Measurements from ENCODE around the gene MOGAT3. TPM values are rescaled to one million over a fixed set of nuclear protein-coding genes. Genes with fewer than 3 reads are reported as not detected.
"Not testable (repeated sequence)": the region's sequence is repeated elsewhere in the genome, so short reads cannot be mapped to it uniquely, and the experiment has no call there.

Gene MOGAT3
- total RNA-seq, 1 donor from 2014 or later = not detected

DNA sequence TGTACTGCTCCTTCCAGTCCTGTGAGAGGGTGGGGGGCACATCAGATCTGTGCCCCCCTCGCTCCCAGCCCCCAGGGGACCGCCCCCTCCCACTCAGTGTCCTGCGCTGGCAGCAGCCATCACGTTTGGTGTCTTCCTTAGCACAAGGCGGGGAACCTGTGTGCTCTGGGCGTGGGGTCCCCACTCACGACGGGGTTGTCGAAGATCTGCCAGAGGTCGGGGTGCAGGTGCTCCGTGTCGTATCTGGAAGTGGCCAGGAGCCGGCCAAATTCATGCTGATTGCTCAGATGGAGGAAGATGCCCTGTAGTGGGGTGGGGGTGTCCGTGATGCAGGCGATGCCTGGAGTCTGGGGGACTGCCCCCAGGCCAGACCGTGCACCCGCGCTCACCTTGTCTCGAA lies 9.3 kb upstream of the MOGAT3 start:
- DNase-seq (ENCODE audit: missing footprints) (no peak), ATAC-seq (no peak)
- intact Hi-C loops (cut with DNase I) = no loop called here

DNA sequence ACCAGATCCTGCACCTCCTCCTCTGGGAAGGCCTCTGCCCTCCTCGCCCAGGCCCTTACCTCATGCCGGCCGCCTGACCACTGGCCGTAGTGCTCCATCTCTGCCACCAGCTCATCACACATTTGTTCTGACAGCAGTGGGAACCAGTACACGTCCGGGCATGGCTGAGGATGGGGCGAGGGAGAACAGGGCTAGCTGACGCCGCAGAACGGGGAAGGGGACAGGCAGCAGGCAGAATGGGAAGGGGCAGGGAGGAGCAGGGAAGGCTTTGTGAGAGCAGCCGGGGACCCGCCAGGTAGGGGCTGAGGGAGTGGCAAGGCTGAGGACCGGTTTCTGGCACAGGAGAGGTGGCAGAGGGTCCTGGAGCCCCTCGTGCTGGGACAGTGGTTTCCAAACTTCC lies 8.0 kb upstream of the MOGAT3 start:
- no peak for DNase-seq (ENCODE audit: missing footprints)
- intact Hi-C loops (cut with DNase I) = no loop called here
- no peak for ATAC-seq

DNA sequence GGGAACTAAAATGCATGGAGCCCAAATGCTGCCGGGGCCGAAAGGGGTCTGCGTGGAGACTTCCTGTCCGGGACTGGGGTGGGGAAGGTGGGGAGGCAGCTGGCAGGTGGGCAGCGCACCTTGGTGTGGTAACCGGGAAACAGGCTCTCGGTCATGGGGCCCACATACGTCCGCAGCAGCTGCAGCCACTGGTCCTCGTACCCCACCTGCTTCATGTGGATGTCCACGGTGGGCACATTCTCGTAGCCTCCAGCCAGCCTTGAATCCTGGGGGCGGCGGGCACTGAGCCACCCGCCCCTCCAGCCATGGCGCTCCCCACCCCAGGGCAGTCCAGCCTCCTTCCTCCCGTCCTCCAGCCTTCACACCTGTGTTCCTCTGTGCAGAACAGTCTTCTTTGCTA lies 6.6 kb upstream of the MOGAT3 start:
- no peak for DNase-seq (ENCODE audit: missing footprints)
- intact Hi-C loops (cut with DNase I) = no loop called here
- ATAC-seq = no peak

GRCh38 chr7:101206665-101207042 lies 5.8 kb upstream of the MOGAT3 start:
- intact Hi-C loops (cut with DNase I) = no loop called here
- ATAC-seq = no peak

DNA sequence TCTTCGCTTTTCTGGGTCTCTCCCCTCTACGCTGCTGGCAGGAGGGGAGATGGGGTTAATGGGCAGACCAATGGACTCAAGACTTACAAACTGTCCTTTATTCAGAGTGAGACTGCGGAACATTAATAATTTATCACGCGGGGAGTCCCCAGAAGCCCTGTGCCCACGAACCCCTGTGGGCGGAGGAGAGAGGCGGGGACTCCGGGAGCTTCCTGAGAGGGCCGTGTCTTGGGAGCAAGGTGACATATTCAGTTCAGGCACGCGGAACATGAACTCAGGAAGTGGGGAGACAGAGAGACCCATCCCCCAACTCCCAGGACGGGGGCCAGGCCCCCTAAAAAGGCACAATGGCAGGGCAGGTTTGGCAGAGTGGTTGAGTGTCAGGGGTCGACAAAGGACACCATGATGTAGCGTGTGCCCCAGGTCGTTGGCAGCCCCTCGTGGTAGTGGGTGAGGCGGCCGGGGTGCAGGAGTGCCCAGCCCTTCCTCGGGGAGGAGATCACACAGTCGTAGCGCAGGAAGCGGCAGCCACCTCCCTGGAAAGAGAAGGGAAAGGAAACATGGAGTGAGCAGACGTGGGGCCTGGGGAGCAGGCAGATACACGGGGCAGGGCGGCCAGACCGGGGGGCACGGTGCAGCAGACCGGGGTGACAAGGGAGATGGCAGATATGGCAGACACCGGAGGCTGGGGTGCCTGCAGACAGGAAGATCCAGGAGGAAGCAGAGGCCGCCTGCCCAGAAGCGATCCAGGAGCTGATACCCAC lies 5.2 kb upstream of the MOGAT3 start:
- ATAC-seq (no peak), DNase-seq (ENCODE audit: missing footprints) (no peak)
- intact Hi-C loops (cut with DNase I) = no loop called here

More at GRCh38 chr7:101206665-101207042, 5.8 kb upstream of the MOGAT3 start:
- DNase-seq (ENCODE audit: missing footprints) = no peak

DNA sequence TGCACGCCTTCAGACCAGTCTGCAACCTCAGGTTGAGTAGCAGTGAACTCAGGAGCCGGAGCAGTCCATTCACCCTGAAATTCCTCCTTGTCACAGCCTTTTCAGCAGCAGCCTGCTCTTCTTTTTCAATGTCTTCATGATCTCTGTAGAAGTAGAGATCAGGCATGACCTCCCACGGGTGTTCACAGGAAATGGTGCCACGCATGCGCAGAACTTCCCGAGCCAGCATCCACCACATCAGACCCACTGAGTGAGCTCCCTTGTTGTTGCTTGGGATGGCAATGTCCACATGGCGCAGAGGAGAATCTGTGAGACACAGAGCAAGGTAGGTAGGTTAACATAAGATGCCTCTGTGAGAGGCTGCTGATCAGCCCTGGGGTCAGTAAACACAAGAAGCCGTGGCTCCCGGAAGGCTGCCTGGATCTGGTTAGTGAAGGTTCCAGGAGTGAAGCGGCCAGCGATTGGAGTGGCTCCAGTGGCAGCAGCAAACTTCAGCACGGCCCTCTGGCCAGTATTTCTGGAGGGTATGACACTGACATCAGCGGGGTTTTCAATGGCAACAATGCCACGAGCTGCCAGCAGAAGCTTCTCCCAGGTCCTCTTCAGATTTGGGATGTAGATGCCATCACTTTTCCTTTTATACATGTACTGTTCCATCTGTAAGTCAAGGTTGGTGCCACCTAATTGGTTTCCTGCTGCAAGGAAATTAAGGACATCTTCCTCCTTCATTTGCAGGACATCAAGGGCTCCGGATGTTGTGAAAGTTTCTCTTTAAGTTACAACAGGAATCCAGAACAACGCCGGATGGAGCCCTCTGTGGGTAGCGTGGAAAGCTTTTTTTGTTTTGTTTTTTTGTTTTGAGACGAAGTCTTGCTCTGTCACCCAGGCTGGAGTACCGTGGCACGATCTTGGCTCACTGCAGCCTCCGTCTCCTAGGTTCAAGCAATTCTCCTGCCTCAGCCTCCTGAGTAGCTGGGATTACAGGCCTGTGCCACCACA lies 3.2 kb upstream of the MOGAT3 start:
- DNase-seq (ENCODE audit: missing footprints); intact Hi-C loops (cut with DNase I); ATAC-seq: not testable (repeated sequence)

DNA sequence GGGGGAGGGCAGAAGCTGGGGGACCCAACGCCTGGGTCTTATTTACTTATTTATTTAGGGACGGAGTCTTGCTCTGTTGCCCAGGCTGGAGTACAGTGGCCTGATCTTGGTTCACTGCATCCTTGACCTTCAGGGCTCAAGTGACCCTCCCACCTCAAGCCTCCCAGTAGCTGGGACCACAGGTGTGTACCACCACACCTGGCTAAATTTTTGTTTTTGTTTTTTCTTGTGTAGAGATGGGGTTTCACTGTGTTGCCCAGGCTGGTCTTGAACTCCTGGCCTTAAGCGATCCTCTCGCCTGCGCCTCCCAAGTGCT lies 1.7 kb upstream of the MOGAT3 start:
- intact Hi-C loops (cut with DNase I) = no loop called here
- no peak for ATAC-seq
- DNase-seq (ENCODE audit: missing footprints) = no peak

DNA sequence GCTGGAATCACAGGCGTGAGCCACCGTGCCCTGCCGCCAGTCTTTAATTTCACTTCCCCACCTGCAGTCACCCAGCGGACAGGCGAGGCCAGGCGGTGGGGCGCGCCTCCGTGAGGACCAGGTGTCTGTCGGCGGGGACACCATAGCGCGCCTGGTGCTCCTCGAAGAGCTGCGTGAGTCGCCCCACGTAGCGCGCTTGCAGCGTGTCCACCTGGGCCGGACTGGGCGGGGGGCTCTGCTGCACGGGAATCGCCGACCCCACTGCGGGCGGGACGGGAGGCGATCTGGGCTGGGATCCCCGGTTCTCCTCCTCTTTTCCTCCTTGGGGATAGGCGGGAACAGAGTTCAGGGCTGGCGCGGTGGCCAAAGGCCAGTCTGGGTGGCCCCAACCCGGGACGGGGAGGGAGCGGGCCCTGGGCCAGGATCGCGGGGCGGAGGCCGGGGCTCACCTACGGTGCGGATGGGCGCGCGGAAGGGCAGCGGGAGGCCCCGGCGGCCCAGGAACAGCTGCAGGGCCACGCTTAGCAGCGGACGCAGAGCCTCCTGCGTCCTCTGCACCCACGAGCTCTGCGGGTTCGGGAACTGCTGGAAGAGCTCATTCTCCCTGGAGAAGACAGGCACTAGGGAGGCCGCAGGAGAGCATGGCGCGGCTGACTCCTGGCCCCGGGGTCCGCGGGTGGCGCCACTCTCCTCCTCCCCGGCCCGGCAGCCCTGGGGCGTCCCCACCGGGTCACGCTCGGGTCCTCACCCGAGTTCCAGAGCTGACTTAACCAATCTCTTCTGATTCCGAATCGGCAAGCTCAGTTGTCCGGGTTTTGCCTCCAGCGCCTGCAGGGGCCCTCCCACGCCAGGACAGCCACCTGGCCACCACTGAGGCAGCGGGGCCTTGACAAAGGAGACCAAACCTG lies 1.1 kb upstream of the MOGAT3 start:
- intact Hi-C loops (cut with DNase I) = no loop called here
- ATAC-seq (peak; percentile 24), DNase-seq (ENCODE audit: missing footprints) (no peak)

- ATAC-seq = no peak
- DNase-seq (ENCODE audit: missing footprints) = no peak
- intact Hi-C loops (cut with DNase I) = no loop called here
Measured at GRCh38 chr7:101200504-101200861, 353 bp downstream of the MOGAT3 start.

- DNase-seq (ENCODE audit: missing footprints); intact Hi-C loops (cut with DNase I); ATAC-seq: not testable (repeated sequence)
Measured at GRCh38 chr7:101199522-101199921, 1.3 kb downstream of the MOGAT3 start.

DNA sequence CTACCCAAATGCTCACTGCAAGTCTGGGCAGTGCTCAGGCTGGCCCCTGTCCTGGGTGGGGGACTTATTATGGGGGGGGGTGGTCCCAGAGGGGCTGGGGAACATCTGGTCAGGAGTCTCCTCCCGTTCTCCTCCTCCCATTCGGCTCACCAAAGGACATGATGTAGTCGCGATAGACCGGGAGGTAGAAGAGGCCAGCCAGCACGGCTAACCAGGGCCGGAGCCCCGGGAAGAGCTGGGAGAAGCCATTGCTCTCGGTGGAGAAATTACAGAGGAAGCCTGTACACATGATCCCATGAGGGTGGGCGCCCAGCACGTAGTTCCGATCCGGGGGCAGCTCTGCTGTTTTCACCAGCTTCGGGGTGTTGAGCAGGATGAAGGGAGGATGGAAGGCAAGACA lies 2.4 kb downstream of the MOGAT3 start:
- intact Hi-C loops (cut with DNase I) = no loop called here

DNA sequence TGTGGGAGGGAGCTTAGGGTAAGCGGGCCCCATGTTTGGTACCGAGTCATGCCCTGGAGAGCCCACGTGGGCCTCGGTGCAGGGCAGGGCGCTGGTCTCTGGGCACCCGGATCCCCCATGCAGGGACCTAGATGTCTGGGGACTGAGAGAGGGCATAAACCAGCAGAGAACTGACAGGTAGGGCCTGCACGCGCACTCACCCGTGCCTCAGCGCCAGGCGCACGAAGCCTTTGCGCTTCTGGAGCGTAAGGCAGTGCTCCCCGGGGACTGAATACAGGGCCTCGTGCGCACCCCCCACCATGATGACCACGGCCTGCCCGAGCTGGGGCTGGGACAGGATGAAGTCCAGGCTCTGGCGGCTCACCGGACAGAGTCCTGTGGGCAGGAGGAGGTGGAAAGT lies 2.8 kb downstream of the MOGAT3 start:
- intact Hi-C loops (cut with DNase I) = no loop called here
- DNase-seq (ENCODE audit: missing footprints) (no peak), ATAC-seq (no peak)

More for the DNA sequence above, 2.4 kb downstream of the MOGAT3 start:
- ATAC-seq = no peak
- DNase-seq (ENCODE audit: missing footprints) = no peak

DNA sequence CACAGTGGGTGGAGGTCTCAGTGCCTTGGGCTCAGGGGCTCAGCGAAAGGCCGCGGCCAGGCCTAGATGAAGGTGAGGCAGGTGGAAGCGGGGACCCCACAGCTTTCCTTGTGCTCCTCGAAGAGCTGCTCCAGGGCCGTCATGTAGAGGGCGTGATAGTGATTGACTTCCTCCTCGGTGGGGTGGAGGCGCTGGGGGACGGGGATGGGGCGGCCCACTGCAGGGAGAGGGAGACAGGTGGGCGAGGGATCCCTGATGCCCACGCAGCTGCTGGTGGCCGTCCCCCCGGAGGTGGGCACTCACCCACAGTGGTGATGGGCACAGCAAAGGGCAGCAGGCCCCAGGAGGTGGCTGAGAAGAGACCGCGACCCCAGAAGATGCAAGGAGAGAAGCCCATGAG lies 5.0 kb downstream of the MOGAT3 start:
- ATAC-seq (no peak), DNase-seq (ENCODE audit: missing footprints) (no peak)
- intact Hi-C loops (cut with DNase I) = no loop called here

- DNase-seq (ENCODE audit: missing footprints) (no peak), ATAC-seq (no peak)
- intact Hi-C loops (cut with DNase I) = no loop called here
Measured at GRCh38 chr7:101189109-101189508, 11.7 kb downstream of the MOGAT3 start.

DNA sequence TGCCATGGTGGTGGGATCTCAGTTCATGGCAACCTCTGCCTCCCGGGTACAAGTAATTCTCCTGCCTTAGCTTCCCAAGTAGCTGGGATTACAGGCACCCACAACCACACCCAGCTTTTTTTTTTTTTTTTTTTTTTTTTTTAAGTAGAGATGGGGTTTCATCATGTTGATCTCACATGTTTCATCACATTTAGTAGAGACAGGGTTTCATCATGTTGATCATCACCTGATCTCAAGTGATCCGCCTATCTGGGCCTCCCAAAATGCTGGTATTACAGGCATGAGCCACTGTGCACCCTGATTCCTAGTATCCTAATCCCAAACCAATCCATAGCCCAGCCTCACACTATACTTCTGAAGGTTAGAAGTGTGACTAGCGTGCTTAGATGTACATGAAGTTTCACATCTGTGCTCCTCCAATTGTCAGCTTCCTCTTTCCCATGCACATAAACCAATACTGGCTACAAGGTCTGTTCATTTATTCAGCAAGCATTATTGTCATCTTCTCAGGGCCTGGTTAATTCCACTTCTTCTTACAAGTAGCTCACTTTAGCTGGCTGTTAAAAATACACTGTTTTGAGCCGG lies 13.9 kb downstream of the MOGAT3 start:
- intact Hi-C loops (cut with DNase I) = no loop called here
- ATAC-seq (no peak), DNase-seq (ENCODE audit: missing footprints) (no peak)

DNA sequence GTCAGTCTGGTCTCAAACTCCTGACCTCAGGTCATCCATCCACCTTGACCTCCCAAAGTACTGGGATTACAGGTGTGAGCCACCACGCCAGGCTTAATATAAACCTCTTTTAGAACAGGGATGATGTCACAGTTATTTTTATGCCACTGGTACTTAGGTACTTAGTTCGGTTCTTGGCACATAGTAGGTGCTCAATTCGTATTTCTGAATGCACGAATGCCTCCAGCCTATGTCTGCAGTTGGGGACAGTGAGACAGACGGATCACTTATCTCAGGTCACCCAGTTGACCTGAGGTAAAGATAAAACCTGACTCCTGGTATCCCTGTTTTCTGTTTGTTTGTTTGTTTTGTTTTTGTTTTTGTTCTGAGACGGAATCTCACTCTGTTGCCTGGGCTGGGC lies 14.6 kb downstream of the MOGAT3 start:
- ATAC-seq = no peak
- intact Hi-C loops (cut with DNase I) = no loop called here

GRCh38 chr7:101185258-101185839 lies 15.5 kb downstream of the MOGAT3 start:
- intact Hi-C loops (cut with DNase I) = no loop called here
- DNase-seq (ENCODE audit: missing footprints) (no peak), ATAC-seq (no peak)

More for the DNA sequence above, 14.6 kb downstream of the MOGAT3 start:
- no peak for DNase-seq (ENCODE audit: missing footprints)

DNA sequence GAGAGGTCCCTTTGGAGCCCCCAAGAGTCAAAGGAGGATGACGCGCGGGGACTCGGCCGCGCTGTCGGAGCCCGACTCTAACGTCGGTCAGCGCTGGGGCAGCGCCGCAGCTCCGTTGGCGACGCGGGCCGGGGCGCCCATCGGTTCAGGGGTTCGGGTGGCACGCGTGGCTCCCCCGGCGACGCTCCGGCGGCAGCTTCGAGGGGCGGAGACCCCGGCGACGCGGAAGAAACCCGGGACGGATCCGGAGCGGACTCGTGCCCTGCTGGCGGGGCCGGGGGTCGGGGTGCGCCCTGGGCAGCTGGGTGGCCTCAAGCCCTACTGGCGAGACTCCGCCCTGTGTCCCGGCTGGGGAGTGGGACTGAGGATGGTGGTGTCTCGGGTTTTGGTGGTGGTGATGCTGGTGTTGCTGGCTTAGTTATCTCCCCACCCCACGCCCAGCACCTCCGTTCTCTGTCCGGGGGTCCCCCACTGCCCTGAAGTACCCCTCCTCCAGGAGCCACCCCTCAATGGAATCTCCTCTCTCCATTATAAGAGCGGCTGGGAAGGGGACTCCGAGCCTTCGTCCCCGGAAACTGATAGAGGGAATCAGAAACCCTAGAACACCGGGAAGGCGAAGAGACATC lies 20.6 kb downstream of the MOGAT3 start, which contains the start of gene NAT16:
Gene NAT16, minus strand, starts transcription at position 164 of the 626 bp plus-strand sequence. CDS start 5,486 bp downstream, outside the sequence.
- DNase-seq (ENCODE audit: missing footprints) (no peak), ATAC-seq (no peak)
- intact Hi-C loops (cut with DNase I) = no loop called here
